HG02970 (cell line): ENCODE data around the gene PDZD4.

Experiments used
- ATAC-seq: cut with Tn5 transposase; IDR thresholded peaks from one replicate; pipeline ENCODE4 v1.9.1; 2021; ENCODE audit warnings: mild to moderate bottlenecking, moderate library complexity, moderate number of reproducible peaks; ENCODE audit not compliant: unreplicated experiment, low FRiP score

Gene PDZD4

DNA sequence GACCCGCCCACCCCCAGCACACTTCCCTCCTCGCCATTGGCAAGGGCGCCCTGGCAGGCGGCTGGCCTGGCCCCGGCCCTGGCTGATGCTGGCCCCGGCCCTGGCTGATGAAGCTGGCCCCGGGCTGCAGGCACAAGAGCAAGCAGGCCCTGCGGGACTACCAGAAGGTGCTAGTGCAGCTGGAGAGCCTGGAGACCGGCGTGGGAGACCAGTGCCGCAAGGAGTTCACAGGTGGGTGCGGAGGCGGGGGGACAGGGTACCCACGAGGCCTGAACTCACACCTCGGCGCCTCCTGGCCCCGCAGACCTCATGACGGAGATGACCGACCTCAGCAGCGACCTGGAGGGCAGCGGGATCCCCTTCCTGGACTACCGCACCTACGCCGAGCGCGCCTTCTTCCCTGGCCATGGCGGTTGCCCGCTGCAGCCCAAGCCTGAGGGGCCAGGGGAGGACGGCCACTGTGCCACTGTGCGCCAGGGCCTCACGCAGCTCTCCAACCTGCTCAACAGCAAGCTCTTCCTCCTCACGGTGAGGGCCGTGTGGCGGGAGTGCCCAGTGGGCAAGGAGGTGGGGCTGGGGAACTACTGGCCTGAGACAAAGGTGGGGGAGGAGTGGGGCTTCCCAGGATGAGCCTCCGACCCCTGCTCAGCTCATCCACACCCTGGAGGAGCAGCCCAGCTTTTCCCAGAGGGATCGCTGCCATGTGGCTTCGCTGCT lies 55.6 kb downstream of the PDZD4 start:
- no peak for ATAC-seq

DNA sequence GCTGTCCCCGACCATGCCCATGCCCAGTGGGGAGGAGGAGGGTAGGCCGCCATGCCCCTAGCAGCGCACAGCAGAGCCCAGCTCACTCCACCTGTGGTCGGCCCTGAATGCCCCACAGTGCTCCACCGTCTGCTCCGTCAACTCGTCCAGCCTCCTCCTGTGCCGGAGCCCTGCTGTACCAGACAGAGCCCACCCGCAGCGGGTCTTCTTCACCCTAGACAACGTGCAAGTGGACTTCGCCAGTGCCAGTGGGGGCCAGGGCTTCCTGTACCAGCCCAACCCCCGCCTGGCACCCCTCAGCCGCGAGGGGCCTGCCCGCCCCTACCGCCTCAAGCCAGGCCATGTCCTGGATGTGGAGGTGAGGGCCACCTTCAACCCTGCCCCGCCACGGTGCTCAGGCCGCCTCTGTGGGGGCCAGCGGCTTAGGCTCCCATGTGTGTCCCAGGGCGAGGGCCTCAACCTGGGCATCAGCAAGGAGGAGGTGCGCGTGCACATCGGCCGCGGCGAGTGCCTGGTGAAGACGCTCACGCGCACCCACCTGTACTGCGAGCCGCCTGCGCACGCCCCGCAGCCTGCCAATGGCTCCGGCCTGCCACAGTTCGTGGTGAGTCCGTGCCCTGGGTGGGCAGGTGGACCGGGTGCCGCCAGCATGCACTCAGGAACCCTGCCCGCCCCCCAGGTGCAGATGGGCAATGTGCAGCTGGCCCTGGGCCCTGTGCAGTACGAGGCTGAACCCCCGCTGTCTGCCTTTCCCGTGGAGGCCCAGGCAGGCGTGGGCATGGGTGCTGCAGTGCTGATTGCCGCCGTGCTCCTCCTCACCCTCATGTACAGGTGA lies 56.4 kb downstream of the PDZD4 start:
- ATAC-seq = no peak

GRCh38 chrX:153773218-153773611 lies 57.1 kb downstream of the PDZD4 start:
- ATAC-seq = no peak

- no peak for ATAC-seq
Measured at GRCh38 chrX:153772316-153773217, 57.8 kb downstream of the PDZD4 start.

GRCh38 chrX:153771415-153772315 lies 58.7 kb downstream of the PDZD4 start:
- ATAC-seq = no peak

- no peak for ATAC-seq
Measured at GRCh38 chrX:153770601-153771414, 59.5 kb downstream of the PDZD4 start.

- ATAC-seq = no peak
Measured at GRCh38 chrX:153769865-153770600, 60.3 kb downstream of the PDZD4 start.

DNA sequence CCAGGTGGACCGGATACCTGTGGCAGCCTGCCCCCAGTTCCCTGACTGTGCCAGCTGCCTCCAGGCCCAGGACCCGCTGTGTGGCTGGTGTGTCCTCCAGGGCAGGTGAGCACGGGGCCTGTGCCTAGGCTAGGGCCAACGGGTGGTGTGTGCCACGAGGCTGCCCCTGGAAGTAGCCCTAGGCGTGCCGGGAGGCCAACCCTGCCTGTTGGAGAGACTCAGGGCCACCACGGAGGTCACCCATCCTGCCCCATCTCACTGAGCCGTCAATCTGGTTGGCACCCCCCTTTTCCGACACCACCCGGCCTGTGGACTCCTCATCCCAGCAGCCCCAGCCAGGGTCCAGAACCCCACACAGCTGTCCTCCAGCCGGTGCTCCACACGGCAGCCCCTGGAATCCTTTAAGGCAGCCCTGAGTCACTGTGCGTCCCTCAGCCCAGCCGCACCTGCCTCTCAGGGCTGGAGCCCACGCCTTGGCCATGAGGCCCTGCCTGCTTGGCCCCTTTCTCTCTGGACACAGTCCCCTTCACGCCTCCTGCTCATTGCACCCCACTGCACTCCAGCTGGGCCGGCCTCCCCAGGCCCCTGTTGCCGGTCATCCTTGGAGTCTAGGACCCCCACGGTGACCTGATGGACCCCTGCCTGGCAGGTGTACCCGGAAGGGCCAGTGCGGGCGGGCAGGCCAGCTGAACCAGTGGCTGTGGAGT lies 61.0 kb downstream of the PDZD4 start:
- no peak for ATAC-seq

- ATAC-seq = no peak
Measured at GRCh38 chrX:153768311-153769157, 61.8 kb downstream of the PDZD4 start.

GRCh38 chrX:153767674-153768055 lies 62.7 kb downstream of the PDZD4 start:
- ATAC-seq = no peak

GRCh38 chrX:153766871-153767673 lies 63.3 kb downstream of the PDZD4 start:
- ATAC-seq = no peak

- no peak for ATAC-seq
Measured at GRCh38 chrX:153766098-153766817, 64.1 kb downstream of the PDZD4 start.

- ATAC-seq = no peak
Measured at GRCh38 chrX:153765138-153766079, 64.9 kb downstream of the PDZD4 start.

DNA sequence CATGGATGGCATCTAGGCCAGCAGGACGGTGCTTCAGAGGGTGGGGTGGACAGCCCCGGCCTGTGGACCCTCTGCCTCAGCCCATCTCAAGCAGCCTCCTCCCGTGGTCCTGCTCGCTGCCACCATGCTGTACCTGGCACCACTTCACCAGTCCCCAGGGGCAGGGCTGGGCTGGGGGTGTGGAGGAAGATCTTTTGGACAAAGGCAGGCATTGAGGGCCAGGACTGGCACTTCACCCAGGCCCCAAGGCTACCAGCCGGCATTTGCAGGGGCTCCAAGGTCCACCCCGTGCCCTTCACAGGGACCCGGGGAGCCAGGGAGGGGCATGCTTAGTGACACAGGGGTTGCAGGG lies 65.6 kb downstream of the PDZD4 start:
- ATAC-seq = no peak
